GM06990 (cell line): ENCODE data around the gene KRCC1.

Source experiments
- DNase-seq: peaks from one replicate; pipeline ENCODE4 v3.0.0-alpha.2; 2011; ENCODE audit not compliant: insufficient read length; ENCODE audit errors: extremely low read depth
- H3K27me3 ChIP-seq: replicated peaks from 2 replicates; pipeline ENCODE4 v1.6.0; 2011; ENCODE audit warnings: low read length; ENCODE audit not compliant: control insufficient read depth, insufficient read depth
- H3K36me3 ChIP-seq: 2 replicates; pipeline ENCODE4 v1.5.1; 2011; ENCODE audit warnings: low read length; ENCODE audit not compliant: control insufficient read depth, insufficient read depth
- H3K4me3 ChIP-seq: replicated peaks from 2 replicates; pipeline ENCODE4 v1.5.1; 2011; ENCODE audit warnings: low read depth, mild to moderate bottlenecking, control low read depth, low read length
- CTCF ChIP-seq: IDR thresholded peaks from 2 replicates; pipeline ENCODE4 v1.5.1; 2011; ENCODE audit warnings: low read length, control low read depth, mild to moderate bottlenecking, inconsistent platforms; ENCODE audit not compliant: insufficient read depth, poor library complexity, severe bottlenecking

Gene KRCC1

GRCh38 chr2:88068044-88068443 is 12.5 kb upstream of the KRCC1 start:
- Histone ChIP-seq H3K27me3 (no peaks in the 10 kb centered on the region), H3K36me3 (no peaks in the 10 kb centered on the region), H3K4me3 (no peak overlapping the region)
- TF ChIP-seq CTCF = no peak
- DNase-seq = no peak

GRCh38 chr2:88067598-88067997 is 12.0 kb upstream of the KRCC1 start, which contains the start of gene SMYD1:
Gene SMYD1 (plus strand): TSS chr2:88067825. CDS start chr2:88067865, 40 bp downstream.
- TF ChIP-seq CTCF = no peak

GRCh38 chr2:88067189-88067588 is 11.6 kb upstream of the KRCC1 start:
- Histone ChIP-seq H3K36me3 (no peaks in the 10 kb centered on the region), H3K4me3 (no peak overlapping the region), H3K27me3 (no peaks in the 10 kb centered on the region)
- no peak for TF ChIP-seq CTCF
- no peak for DNase-seq

More at GRCh38 chr2:88067598-88067997, 12.0 kb upstream of the KRCC1 start, which contains the start of gene SMYD1:
- H3K27me3 ChIP-seq = no peaks in the 10 kb centered on the region
- no peak within 1 kb of the TSS for H3K4me3 ChIP-seq
- no peaks in the 10 kb centered on the region for H3K36me3 ChIP-seq
- no peak for DNase-seq

GRCh38 chr2:88066543-88066942 is 11.0 kb upstream of the KRCC1 start:
- Histone ChIP-seq H3K36me3 (no peaks in the 10 kb centered on the region), H3K4me3 (no peak overlapping the region), H3K27me3 (no peaks in the 10 kb centered on the region)
- no peak for DNase-seq
- no peak for TF ChIP-seq CTCF

- DNase-seq = no peak
Observed at GRCh38 chr2:88061295-88061694, 5.7 kb upstream of the KRCC1 start.

More at GRCh38 chr2:88061295-88061694, 5.7 kb upstream of the KRCC1 start:
- Histone ChIP-seq H3K4me3 (no peak overlapping the region), H3K27me3 (no peaks in the 10 kb centered on the region), H3K36me3 (no peaks in the 10 kb centered on the region)
- TF ChIP-seq CTCF = no peak
